ENCODE measurements around the gene SCART1. TPM values are rescaled to one million over a fixed set of nuclear protein-coding genes. Genes with fewer than 3 reads are reported as not detected.
"Not testable (repeated sequence)": the region's sequence is repeated elsewhere in the genome, so short reads cannot be mapped to it uniquely, and the experiment has no call there.

Gene SCART1
- total RNA-seq, 2 donors from 2014 or later = 3.9 to 11.2 TPM

DNA sequence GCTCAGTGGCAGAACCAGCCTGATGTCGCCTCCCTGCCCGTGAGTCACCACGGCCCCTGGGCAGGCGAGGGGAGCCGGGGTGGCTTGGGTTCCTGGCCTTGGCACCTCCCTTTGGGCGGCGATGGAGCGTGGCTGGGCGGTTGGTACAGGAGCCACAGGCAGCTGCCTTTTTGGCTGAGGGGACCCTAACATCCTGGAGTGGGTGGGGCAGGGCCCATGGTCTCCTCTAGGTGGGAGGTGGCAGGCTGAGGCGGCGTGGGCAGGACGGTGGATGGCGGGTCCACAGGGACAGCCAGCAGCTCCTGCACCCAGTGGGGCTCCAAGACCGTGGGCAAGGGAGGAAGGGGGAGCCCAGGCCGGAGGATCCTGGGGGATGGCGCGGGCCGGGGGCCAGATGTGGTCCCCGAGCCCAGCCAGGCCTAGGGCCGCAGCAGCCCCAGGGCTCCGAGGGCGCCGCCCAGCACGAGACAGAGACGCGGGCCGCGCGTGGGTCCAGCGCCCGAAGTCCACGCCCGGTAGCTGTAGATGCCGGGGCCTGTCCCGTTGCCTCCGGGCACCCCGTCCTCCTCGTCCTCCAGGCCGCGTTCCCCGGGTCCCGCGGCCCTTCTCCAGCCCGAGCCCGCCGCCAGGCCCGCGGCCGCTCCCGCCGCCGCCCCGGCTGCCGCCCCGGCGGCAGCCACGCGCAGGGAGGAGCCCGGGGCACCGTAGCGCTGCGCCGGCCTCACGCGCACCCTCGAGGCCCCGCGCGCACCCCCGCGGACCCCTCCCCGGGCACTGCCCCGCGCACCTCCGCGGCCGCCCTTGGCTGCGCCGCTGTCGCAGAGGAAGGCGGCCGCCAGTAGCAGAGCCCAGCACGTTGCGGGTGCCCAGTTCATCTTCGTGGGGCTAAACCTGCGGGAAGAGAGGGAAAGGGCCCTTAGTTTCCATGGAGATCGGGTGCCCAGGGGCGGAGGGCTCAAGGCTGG is 30.7 kb upstream of the SCART1 start:
- H3K4me1 ChIP-seq = peaks cover 12% of the 10 kb centered on the region
- TF ChIP-seq POLR2A (IDR thresholded peaks at IDR 0.05) = no peak
- TF ChIP-seq, protein P1, sequence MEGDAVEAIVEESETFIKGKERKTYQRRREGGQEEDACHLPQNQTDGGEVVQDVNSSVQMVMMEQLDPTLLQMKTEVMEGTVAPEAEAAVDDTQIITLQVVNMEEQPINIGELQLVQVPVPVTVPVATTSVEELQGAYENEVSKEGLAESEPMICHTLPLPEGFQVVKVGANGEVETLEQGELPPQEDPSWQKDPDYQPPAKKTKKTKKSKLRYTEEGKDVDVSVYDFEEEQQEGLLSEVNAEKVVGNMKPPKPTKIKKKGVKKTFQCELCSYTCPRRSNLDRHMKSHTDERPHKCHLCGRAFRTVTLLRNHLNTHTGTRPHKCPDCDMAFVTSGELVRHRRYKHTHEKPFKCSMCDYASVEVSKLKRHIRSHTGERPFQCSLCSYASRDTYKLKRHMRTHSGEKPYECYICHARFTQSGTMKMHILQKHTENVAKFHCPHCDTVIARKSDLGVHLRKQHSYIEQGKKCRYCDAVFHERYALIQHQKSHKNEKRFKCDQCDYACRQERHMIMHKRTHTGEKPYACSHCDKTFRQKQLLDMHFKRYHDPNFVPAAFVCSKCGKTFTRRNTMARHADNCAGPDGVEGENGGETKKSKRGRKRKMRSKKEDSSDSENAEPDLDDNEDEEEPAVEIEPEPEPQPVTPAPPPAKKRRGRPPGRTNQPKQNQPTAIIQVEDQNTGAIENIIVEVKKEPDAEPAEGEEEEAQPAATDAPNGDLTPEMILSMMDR (IDR thresholded peaks at IDR 0.05) = no peak
- 41 to 78% methylated on average over 9 to 33 of the region's 88 CpGs for WGBS, 2 donors
- peaks cover 0 to 3% of the 10 kb centered on the region in 2 donors for H3K27me3 ChIP-seq
- ATAC-seq (peak; percentile 18), DNase-seq (no peak)
- no peaks in the 10 kb centered on the region for H3K9me3 ChIP-seq
- no peak overlapping the region for H3K27ac ChIP-seq
- H3K36me3 ChIP-seq (replicated peaks in 1 of 2; ENCODE audit: insufficient read depth in 1 of 2, low read depth in 2 of 2) = peaks cover 0 to 7% of the 10 kb centered on the region in 2 donors
- intact Hi-C loops (cut with DNase I) = no loop called here
- H3K4me3 ChIP-seq = no peak overlapping the region

DNA sequence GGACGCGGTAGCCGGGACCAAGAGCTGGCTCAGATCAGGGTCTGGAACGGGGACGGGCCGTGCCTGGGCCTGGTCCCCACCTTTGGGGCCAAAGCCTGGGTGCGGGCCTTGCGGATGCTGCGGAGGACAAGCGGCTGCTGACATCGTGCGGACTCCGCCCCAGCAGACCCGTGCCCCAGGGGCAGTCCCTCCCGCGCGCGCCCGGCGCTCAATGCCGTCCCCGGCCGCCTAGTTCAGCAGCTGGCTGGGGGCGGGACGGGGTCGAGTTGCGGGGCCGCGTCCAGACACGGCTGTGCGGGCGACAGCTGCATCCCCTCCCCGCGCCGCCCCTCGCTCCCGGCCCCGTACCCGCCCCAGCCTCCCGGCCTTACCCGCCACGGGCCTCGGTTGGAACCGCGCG is 29.6 kb upstream of the SCART1 start:
- H3K9me3 ChIP-seq; H3K27ac ChIP-seq; H3K27me3 ChIP-seq; DNase-seq; H3K4me3 ChIP-seq; intact Hi-C loops (cut with DNase I); H3K36me3 ChIP-seq (replicated peaks in 1 of 2; ENCODE audit: insufficient read depth in 1 of 2, low read depth in 2 of 2): not testable (repeated sequence)
- peak; percentile 13 for ATAC-seq
- H3K4me1 ChIP-seq = peaks cover 12% of the 10 kb centered on the region
- no CpG with 5 or more reads among the region's 46 CpGs for WGBS, 2 donors

DNA sequence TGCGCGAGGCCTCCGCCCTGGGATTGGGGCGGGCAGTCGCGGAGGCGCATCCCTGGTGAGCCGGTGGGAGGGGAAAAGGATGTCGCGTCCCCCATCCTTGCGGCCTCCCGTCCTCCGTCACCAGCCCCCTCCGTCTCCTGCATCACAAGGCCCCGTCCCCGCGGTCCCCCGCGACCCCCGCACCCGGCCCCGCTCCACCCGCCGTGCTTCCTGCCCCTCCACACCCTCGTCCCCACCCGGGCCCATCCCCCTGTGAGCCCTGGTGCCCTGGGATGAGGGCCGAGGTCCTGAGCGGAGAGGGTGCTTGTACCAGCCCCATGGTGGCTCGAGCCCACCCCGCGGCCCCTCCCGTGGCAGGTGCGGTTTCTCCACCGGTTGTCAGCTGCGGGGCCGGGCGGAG is 29.1 kb upstream of the SCART1 start, which contains the start of gene SPRN:
Gene SPRN, minus strand, starts transcription at position 25 of the 400 bp plus-strand sequence. CDS start 944 bp downstream, outside the sequence.
- H3K27ac ChIP-seq; H3K9me3 ChIP-seq; H3K36me3 ChIP-seq (replicated peaks in 1 of 2; ENCODE audit: insufficient read depth in 1 of 2, low read depth in 2 of 2); H3K27me3 ChIP-seq; DNase-seq; ATAC-seq; H3K4me3 ChIP-seq; intact Hi-C loops (cut with DNase I): not testable (repeated sequence)
- peaks cover 12% of the 10 kb centered on the region for H3K4me1 ChIP-seq
- WGBS, 2 donors = no CpG with 5 or more reads among the region's 37 CpGs

DNA sequence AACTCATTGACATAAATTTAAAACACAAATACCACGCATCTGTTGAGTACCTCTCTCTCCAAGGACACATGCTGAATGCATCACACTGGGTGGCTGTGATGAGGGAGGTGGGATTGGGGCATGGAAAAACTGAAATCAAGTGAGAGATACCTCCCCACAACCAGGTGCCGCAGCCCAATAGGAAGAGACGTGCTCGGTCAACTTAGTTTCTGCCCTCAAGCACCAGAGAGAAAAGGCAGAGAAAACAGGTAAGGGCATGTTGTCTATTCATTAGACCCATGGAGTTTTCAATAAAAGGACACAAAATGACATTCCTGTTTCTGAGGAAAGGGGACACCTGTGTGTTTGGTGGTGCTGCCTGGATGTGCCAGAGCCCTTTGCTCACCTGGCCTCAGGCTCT is 24.2 kb upstream of the SCART1 start:
- H3K9me3 ChIP-seq; intact Hi-C loops (cut with DNase I): not testable (repeated sequence)

DNA sequence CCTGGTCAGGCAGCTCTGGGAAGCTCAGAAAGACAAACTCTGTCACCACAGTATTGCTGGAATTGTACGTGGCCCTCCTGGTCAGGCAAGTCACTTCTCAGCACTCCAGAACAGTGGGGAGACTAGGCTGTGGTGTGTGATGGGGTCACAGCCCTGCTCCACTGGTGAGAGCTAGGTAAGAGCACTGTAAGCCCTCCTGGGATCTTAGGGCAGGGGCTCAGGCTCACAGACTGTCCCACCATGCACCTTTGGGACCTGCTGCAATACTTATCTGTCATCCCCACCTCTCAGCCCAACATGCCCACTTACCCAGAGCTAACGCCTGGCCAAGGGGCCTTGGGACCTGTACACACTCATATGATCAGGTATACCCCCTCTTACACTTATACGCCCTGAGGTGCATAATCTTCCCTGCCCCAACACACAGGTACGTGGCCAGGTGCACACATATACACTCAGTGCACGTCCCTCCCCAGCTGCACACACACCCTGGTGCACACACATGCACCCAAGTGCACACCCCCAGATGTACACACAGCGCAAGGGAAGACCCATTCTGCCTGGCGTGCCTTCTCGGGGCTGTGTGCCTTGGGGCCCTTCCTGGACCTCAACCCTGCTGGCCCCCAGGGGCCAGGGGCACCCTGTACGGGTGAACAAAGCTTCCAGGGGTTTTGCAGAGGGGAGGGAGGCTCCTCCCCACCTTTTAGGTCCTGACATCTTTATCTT is 21.7 kb upstream of the SCART1 start:
- WGBS, 2 donors = 54 to 81% methylated on average over 4 to 5 of the region's 9 CpGs
- H3K27ac ChIP-seq; DNase-seq; H3K27me3 ChIP-seq; ATAC-seq; H3K4me1 ChIP-seq; H3K36me3 ChIP-seq (replicated peaks in 1 of 2; ENCODE audit: insufficient read depth in 1 of 2, low read depth in 2 of 2); H3K4me3 ChIP-seq; H3K9me3 ChIP-seq; intact Hi-C loops (cut with DNase I): not testable (repeated sequence)

More for the DNA sequence above, 24.2 kb upstream of the SCART1 start:
- not testable (repeated sequence) for H3K4me1 ChIP-seq; DNase-seq; H3K36me3 ChIP-seq (replicated peaks in 1 of 2; ENCODE audit: insufficient read depth in 1 of 2, low read depth in 2 of 2); H3K4me3 ChIP-seq; H3K27ac ChIP-seq; ATAC-seq; H3K27me3 ChIP-seq
- WGBS, 2 donors = 91 to 96% methylated on average over 4 of the region's 4 CpGs

DNA sequence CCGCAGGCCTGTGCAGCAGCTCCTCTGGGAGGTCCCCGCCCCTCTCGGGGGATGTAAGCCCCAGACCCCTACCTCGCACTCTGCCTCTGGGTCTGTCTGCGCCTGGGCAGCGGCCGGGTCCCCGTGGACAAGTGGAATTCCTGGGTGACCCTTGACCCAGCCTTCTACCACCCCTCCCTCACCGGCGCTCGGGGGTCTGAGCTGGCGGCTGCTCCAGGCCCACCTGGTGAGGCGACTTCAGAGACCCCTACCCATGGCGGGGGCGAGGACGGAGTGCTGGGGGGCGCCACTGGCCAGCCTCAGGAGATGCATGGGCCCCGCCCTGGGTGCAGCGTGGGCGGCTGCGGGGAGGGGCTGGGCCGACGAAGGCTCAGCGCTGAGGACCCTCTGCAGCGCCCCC is 21.0 kb upstream of the SCART1 start:
- H3K36me3 ChIP-seq (replicated peaks in 1 of 2; ENCODE audit: insufficient read depth in 1 of 2, low read depth in 2 of 2); H3K9me3 ChIP-seq; H3K4me3 ChIP-seq; intact Hi-C loops (cut with DNase I); DNase-seq; H3K27ac ChIP-seq; H3K4me1 ChIP-seq; ATAC-seq; H3K27me3 ChIP-seq: not testable (repeated sequence)
- no CpG with 5 or more reads among the region's 25 CpGs for WGBS, 2 donors

DNA sequence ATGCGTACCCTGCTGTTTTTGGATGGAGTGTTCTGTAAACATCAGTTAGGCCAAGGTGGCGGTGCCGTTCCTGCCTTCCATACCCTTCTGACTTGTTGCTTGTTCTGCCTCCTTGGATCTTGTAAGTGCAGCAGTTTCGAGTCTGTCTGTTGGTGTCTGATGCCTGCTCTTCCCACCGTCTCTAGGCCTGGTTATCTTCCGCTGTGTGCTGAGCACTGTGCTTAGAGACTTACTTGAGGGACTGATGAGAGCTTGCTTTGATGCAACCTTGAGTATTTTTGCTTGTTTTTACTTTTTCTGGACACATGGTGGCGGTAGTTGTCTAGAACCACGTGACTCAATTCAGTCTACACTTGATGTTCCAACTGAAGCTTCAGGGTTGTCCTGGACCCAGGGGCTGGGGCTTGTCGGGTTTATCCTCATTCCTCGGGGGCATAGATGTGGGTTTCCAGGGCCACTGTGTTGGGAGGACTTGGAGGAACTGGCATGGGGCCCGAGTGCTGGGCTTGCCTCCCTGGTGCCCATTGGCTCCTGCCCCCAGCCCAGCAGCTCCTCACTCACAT is 15.0 kb upstream of the SCART1 start:
- Histone ChIP-seq H3K36me3 (replicated peaks in 1 of 2; ENCODE audit: insufficient read depth in 1 of 2, low read depth in 2 of 2) (no peaks in the 10 kb centered on the region), H3K4me3 (no peak overlapping the region), H3K4me1 (peaks cover 11% of the 10 kb centered on the region), H3K27me3 (no peaks in the 10 kb centered on the region), H3K27ac (no peak overlapping the region), H3K9me3 (no peaks in the 10 kb centered on the region)
- DNase-seq = no peak
- intact Hi-C loops (cut with DNase I) = no loop called here
- no peak for TF ChIP-seq POLR2A (IDR thresholded peaks at IDR 0.05)
- TF ChIP-seq, protein P1 (IDR thresholded peaks at IDR 0.05) = peak in 2 of 7 experiments; percentile 18 to 27
- no peak for ATAC-seq
- 76 to 80% methylated on average over 11 of the region's 11 CpGs for WGBS, 2 donors

Measured in body of pancreas (tissue), 4 donors.